ENCODE measurements around the gene MEOX2. TPM values are rescaled to one million over a fixed set of nuclear protein-coding genes. Genes with fewer than 3 reads are reported as not detected.

MEOX2 gene
- total RNA-seq, 1 experiment from 2014 or later = not detected

DNA sequence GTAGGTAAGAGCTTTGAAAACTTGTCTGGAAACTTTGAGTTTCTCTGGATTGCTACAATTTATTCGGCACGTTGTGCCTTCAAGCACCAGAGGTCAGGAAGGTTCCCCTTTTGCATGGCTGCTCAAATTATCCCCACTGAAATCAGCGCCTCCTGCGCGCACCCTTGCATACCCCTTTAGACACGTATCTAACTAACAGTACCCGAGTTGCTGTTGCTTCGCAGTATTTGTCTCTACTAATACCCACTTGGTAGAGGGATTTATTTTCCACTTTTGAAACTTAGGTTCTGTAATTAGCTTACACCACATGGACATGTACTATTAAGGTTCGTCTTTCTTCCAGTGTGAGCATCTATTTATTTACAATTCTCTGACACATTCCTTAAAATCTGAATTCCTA lies 1.6 kb downstream of the MEOX2 start:
- Mint-ChIP-seq H3K36me3 (ENCODE audit: insufficient read depth, unreplicated experiment) (no peaks in the 10 kb centered on the region), H3K27me3 (ENCODE audit: insufficient read depth, unreplicated experiment) (peaks cover 59% of the 10 kb centered on the region), H3K27ac (ENCODE audit: low read depth, unreplicated experiment) (no peak overlapping the region), H3K4me3 (ENCODE audit: unreplicated experiment) (no peak overlapping the region), H3K9me3 (ENCODE audit: unreplicated experiment) (no peaks in the 10 kb centered on the region), H3K4me1 (ENCODE audit: insufficient read depth, unreplicated experiment) (no peaks in the 10 kb centered on the region)
- no peak for DNase-seq (ENCODE audit: unreplicated experiment)
- BruUV-seq (replicated peaks) = no TSS peak
- TF ChIP-seq, protein P1, sequence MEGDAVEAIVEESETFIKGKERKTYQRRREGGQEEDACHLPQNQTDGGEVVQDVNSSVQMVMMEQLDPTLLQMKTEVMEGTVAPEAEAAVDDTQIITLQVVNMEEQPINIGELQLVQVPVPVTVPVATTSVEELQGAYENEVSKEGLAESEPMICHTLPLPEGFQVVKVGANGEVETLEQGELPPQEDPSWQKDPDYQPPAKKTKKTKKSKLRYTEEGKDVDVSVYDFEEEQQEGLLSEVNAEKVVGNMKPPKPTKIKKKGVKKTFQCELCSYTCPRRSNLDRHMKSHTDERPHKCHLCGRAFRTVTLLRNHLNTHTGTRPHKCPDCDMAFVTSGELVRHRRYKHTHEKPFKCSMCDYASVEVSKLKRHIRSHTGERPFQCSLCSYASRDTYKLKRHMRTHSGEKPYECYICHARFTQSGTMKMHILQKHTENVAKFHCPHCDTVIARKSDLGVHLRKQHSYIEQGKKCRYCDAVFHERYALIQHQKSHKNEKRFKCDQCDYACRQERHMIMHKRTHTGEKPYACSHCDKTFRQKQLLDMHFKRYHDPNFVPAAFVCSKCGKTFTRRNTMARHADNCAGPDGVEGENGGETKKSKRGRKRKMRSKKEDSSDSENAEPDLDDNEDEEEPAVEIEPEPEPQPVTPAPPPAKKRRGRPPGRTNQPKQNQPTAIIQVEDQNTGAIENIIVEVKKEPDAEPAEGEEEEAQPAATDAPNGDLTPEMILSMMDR (IDR thresholded peaks at IDR 0.05; ENCODE audit: unreplicated experiment) = no peak
- ChIA-PET POLR2A (no interaction called here), CTCF (no interaction called here)
- intact Hi-C loops (cut with micrococcal nuclease) = no loop called here

DNA sequence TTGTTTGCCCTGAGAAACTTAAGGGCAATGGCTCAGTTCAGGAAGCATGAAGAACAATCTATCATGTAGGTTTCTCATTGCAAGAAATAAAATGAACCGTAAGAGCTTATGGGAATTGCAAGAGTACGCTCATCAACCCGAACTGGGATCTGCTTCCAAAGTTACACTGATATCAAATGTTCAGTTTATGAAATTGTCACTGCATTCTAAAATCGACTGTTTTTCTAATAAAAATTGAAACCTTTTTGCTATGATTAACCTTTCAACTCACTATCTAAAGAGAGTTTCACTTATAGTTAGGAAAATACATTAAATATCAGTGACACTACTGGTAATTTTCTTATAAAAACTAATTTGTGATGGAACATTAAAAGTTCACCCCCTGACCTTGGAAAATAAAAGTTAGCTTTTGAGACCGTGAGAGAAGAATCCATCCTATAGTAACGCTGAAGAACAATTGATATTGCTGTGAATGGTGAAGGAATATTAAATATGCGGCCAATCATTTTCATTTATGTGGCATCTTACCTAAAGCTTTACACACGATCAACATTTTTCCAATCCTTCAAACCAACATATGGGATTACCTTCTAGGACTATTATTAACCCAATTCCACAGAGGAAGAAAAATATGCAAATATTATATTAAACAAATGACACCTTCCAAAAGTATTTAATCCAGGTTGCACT lies 2.2 kb downstream of the MEOX2 start:
- peaks cover 55% of the 10 kb centered on the region for H3K27me3 Mint-ChIP-seq (ENCODE audit: insufficient read depth, unreplicated experiment)
- no peaks in the 10 kb centered on the region for H3K9me3 Mint-ChIP-seq (ENCODE audit: unreplicated experiment)
- H3K27ac Mint-ChIP-seq (ENCODE audit: low read depth, unreplicated experiment) = no peak overlapping the region
- no peak for DNase-seq (ENCODE audit: unreplicated experiment)
- H3K4me3 Mint-ChIP-seq (ENCODE audit: unreplicated experiment) = no peak overlapping the region
- TF ChIP-seq, protein P1 (IDR thresholded peaks at IDR 0.05; ENCODE audit: unreplicated experiment) = no peak
- no peaks in the 10 kb centered on the region for H3K4me1 Mint-ChIP-seq (ENCODE audit: insufficient read depth, unreplicated experiment)
- CTCF ChIA-PET = no interaction called here
- no peaks in the 10 kb centered on the region for H3K36me3 Mint-ChIP-seq (ENCODE audit: insufficient read depth, unreplicated experiment)
- POLR2A ChIA-PET = no interaction called here
- intact Hi-C loops (cut with micrococcal nuclease) = no loop called here
- no TSS peak for BruUV-seq (replicated peaks)

DNA sequence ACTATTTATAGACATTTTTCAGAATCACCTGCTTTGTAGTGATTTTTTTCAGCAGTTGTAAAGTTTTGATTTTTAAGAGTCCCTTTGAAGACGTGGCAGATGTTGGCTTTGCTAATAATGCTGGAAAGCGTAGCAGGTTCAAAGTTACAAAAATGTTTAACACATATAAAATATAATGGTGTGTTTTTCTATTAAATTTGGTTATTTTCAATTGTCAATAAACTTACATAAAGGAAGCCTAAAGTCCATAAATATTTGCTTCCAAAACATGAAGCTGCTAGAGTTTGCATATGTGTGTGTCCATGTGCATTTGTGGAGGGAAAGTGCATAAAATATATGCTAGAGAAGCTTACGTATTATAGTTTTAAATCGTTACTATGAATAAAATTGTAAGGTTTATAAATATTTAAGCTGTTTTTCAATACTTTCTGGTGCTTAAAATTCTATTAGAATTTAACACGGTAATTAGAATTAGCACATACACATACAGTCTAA lies 3.7 kb downstream of the MEOX2 start:
- DNase-seq (ENCODE audit: unreplicated experiment) = no peak
- Mint-ChIP-seq H3K4me3 (ENCODE audit: unreplicated experiment) (no peak overlapping the region), H3K36me3 (ENCODE audit: insufficient read depth, unreplicated experiment) (no peaks in the 10 kb centered on the region), H3K27ac (ENCODE audit: low read depth, unreplicated experiment) (no peak overlapping the region), H3K27me3 (ENCODE audit: insufficient read depth, unreplicated experiment) (peaks cover 41% of the 10 kb centered on the region), H3K4me1 (ENCODE audit: insufficient read depth, unreplicated experiment) (no peaks in the 10 kb centered on the region), H3K9me3 (ENCODE audit: unreplicated experiment) (no peaks in the 10 kb centered on the region)
- intact Hi-C loops (cut with micrococcal nuclease) = no loop called here
- no TSS peak for BruUV-seq (replicated peaks)
- TF ChIP-seq, protein P1 (IDR thresholded peaks at IDR 0.05; ENCODE audit: unreplicated experiment) = no peak
- ChIA-PET CTCF (no interaction called here), POLR2A (no interaction called here)

DNA sequence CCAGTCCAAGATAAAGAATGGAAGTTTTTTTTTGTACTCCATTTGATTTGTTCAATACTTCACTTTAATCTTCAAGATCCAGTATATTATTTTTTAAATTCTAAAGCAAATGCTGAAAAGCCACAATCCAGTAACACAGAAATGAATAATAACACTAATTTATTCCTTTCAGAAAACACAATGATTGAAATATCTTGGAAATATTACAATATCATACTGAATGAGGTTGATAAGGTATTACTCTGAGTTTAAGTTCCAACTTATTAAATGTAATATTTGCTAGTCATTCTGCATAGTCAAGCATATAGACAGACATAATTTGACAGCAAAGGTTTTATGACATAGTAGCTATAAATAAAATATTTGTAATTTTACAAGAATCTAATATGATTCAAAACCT lies 4.4 kb downstream of the MEOX2 start:
- Mint-ChIP-seq H3K27ac (ENCODE audit: low read depth, unreplicated experiment) (no peak overlapping the region), H3K27me3 (ENCODE audit: insufficient read depth, unreplicated experiment) (peaks cover 41% of the 10 kb centered on the region), H3K4me1 (ENCODE audit: insufficient read depth, unreplicated experiment) (no peaks in the 10 kb centered on the region), H3K36me3 (ENCODE audit: insufficient read depth, unreplicated experiment) (no peaks in the 10 kb centered on the region), H3K4me3 (ENCODE audit: unreplicated experiment) (no peak overlapping the region), H3K9me3 (ENCODE audit: unreplicated experiment) (no peaks in the 10 kb centered on the region)
- CTCF ChIA-PET = no interaction called here
- intact Hi-C loops (cut with micrococcal nuclease) = no loop called here
- DNase-seq (ENCODE audit: unreplicated experiment) = no peak
- TF ChIP-seq, protein P1 (IDR thresholded peaks at IDR 0.05; ENCODE audit: unreplicated experiment) = no peak
- no TSS peak for BruUV-seq (replicated peaks)
- POLR2A ChIA-PET = no interaction called here
